ENCODE measurements around the gene CAPN8. TPM values are rescaled to one million over a fixed set of nuclear protein-coding genes. Genes with fewer than 3 reads are reported as not detected.

CAPN8 gene
- total RNA-seq = under 1 TPM in 3 of 4 donors, not detected in 1; 0.20 to 0.79 (median 0.40) TPM

DNA sequence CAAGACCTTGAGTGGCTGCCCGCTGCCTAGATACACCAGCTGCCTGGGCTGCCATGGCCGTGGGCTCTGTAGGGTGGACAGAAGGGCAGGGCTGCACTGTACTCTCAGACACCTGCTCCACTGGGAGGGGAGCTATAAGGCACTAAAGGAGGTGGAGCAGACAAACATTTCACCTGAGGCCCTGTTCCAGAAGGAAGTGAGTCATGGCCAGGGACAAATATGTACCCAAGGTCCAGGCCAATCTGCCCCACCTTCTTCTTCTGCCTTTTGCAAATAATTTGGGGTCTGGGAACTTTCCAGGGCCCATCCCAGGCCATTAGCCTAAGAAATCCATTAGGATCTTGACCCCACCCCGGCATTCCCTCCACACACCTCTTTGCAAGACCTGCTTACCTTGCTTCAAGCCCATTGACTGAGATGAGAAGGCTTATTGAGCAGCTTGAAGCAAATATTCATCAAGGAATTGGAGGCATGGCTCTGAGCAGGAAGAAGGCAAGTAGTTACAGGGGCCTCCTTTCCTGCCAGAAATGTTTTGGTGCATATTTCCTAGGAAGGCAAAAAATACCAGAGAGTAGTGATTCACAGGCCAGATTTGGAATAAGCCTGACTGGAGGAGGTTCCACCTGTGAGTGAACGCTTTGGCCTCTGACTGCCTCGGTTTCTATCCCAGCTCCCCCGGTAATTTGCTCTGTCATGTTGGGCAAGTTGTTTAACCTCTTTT is at the start of gene CAPN8:
CAPN8 (minus strand) TSS at position 110 of the 721 bp plus-strand sequence; CDS start at position 55, 55 bp downstream.
- Histone ChIP-seq H3K27ac (no peak within 1 kb of the TSS), H3K4me3 (replicated peaks in 1 of 3) (no peak within 1 kb of the TSS), H3K9me3 (no peaks in the 10 kb centered on the region), H3K27me3 (no peaks in the 10 kb centered on the region), H3K4me1 (no peaks in the 10 kb centered on the region), H3K36me3 (no peaks in the 10 kb centered on the region)
- DNase-seq = no peak
- WGBS, 2 donors = 64 to 78% methylated on average over 4 to 6 of the region's 6 CpGs
- TF ChIP-seq, protein P1, sequence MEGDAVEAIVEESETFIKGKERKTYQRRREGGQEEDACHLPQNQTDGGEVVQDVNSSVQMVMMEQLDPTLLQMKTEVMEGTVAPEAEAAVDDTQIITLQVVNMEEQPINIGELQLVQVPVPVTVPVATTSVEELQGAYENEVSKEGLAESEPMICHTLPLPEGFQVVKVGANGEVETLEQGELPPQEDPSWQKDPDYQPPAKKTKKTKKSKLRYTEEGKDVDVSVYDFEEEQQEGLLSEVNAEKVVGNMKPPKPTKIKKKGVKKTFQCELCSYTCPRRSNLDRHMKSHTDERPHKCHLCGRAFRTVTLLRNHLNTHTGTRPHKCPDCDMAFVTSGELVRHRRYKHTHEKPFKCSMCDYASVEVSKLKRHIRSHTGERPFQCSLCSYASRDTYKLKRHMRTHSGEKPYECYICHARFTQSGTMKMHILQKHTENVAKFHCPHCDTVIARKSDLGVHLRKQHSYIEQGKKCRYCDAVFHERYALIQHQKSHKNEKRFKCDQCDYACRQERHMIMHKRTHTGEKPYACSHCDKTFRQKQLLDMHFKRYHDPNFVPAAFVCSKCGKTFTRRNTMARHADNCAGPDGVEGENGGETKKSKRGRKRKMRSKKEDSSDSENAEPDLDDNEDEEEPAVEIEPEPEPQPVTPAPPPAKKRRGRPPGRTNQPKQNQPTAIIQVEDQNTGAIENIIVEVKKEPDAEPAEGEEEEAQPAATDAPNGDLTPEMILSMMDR (IDR thresholded peaks at IDR 0.05) = no peak
- TF ChIP-seq POLR2A (IDR thresholded peaks at IDR 0.05) = no peak
- intact Hi-C loops (cut with DNase I) = no loop called here

DNA sequence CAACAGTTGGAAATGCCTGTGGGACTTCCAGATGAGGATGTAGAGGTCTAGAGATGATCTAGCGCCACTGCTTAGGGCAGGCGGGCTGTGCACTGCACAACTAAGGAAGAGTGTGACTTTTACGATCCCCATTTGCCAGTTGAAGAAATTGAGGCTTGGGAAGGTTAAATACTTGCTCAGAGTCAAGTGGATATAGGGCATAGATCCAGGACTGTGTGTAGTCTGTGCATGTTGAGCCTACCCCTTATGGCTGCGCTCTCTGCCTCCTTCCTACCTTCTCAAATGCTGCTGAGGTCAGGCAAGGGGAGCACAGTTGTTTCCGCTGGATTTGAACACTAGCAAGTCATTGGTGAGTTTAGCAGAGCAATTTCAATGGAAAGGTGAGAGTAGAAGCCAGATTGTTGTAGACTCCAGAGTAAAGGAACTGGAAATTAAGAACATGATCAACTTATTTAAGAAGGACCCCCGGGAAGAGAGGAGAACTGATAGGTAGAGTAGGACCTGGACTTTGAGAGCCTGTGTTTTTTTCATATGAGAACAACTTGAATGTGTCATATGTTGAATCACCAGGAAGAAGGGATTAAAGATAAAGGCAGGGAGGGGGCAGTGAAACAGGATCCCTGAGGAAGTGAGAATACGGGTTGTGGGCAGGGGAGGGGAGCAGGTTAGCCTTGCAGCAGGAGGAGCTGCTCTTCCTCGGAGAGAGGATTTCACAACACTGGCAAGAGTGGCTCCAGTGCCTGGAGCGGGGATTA is 49.5 kb upstream of the CAPN8 start:
- Histone ChIP-seq H3K4me1 (peaks cover 31 to 44% of the 10 kb centered on the region in 2 donors), H3K27me3 (no peaks in the 10 kb centered on the region), H3K9me3 (no peaks in the 10 kb centered on the region), H3K4me3 (replicated peaks in 1 of 3) (no peak overlapping the region), H3K36me3 (peaks cover 11 to 19% of the 10 kb centered on the region in 2 donors), H3K27ac (peak overlapping the region in 1 of 3 donors; percentile 22)
- no peak for DNase-seq
- TF ChIP-seq POLR2A (IDR thresholded peaks at IDR 0.05) = no peak
- intact Hi-C loops (cut with DNase I) = loop anchor here (5.0 kb wide), 1 partner anchor 32 kb away; no protein-coding TSS in a partner anchor
- 67 to 75% methylated on average over 9 of the region's 9 CpGs for WGBS, 2 donors

DNA sequence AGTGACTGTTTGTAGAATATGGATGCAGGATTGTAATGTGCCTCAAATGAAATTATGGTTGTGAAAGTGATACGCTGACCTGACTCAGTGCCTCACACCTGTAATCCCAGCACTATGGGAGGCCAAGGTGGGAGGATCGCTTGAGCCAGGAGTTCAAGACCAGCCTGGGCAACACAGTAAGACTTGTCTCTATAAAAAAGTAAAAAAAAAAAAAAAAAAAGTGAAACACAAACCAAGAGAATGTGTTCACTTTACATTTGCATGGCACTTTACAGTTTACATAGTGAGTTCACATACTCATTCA is 48.9 kb upstream of the CAPN8 start:
- no peak overlapping the region for H3K27ac ChIP-seq
- peaks cover 6 to 14% of the 10 kb centered on the region in 2 donors for H3K36me3 ChIP-seq
- no peaks in the 10 kb centered on the region for H3K27me3 ChIP-seq
- intact Hi-C loops (cut with DNase I) = loop anchor here (5.0 kb wide), 1 partner anchor 33 kb away; no protein-coding TSS in a partner anchor
- DNase-seq = no peak
- H3K4me1 ChIP-seq = peaks cover 31 to 44% of the 10 kb centered on the region in 2 donors
- no peaks in the 10 kb centered on the region for H3K9me3 ChIP-seq
- TF ChIP-seq, protein P1 (IDR thresholded peaks at IDR 0.05) = no peak
- no peak for TF ChIP-seq POLR2A (IDR thresholded peaks at IDR 0.05)
- H3K4me3 ChIP-seq (replicated peaks in 1 of 3) = peak overlapping the region in 1 of 3 donors; percentile 75
- WGBS, 2 donors = 94 to 95% methylated on average over 2 of the region's 2 CpGs

DNA sequence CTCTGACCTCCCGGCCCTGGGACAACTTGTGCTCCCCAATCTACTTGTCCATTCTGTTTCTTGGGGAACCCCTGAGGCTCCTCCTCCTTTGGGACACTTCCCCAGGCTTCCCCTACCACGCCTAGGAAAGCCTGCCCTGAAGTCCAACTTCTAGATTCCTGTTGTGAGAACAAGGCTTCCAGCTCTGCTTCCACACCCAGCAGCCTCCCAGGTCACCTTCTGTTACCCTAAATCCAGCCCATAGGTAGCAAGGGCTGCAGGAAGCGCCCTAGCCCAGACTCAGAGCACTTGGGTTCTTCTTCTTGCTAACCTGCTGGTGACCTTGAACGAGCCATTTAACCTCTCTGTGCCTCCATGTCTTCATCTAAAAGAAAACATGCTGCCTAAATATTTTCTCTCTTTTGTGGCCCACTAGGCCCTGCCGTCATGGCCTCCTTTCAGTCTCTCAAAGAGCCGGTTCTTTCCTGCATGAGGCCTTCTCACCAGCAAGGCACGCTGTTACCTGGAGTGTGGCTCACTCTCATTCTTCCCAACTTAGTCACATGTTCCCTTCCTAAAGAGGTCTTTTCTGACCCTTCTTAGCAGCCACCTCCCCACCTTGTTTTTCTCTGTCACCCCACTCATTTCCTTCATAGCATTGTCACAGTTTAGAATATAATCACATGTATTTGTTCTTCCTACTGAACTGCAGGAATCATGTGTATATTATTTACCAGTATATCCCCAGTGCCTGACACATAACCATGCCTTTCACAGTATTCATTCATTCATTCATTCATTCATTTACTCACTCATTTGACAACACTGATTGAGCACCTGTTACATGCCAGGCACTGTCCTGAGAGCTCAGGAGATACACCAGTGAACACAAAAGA is 48.3 kb upstream of the CAPN8 start:
- Histone ChIP-seq H3K27me3 (no peaks in the 10 kb centered on the region), H3K4me3 (replicated peaks in 1 of 3) (peak overlapping the region; percentile 3 to 94 (median 75)), H3K27ac (peak overlapping the region; percentile 96 to 97 (median 96)), H3K9me3 (no peaks in the 10 kb centered on the region), H3K36me3 (peaks cover under 1 to 8% of the 10 kb centered on the region in 2 donors), H3K4me1 (peaks cover 31 to 44% of the 10 kb centered on the region in 2 donors)
- intact Hi-C loops (cut with DNase I) = loop anchor here (5.0 kb wide), 1 partner anchor 34 kb away; no protein-coding TSS in a partner anchor
- DNase-seq = peak; percentile 27 to 32
- no peak for TF ChIP-seq POLR2A (IDR thresholded peaks at IDR 0.05)
- TF ChIP-seq, protein P1 (IDR thresholded peaks at IDR 0.05) = no peak
- 30 to 37% methylated on average over 7 of the region's 7 CpGs for WGBS, 2 donors

Measured in thyroid gland (tissue), 4 donors.